Measurements from ENCODE around the gene MEMO1. TPM values are rescaled to one million over a fixed set of nuclear protein-coding genes. Genes with fewer than 3 reads are reported as not detected.

Gene MEMO1
- total and polyA plus RNA-seq, 2 donors (not counting 1 experiment from before 2014, with no cell fraction given): 44.8 to 65.8 TPM

- H3K27me3 Mint-ChIP-seq: no peaks in the 10 kb centered on the region
- DNase-seq (no peak), ATAC-seq (ENCODE audit: low read depth) (no peak)
- Histone ChIP-seq H3K27me3 (replicated peaks in 1 of 4; ENCODE audit: control extremely low read depth in 1 of 4, control insufficient read depth in 3 of 4, insufficient read depth in 4 of 4, low read length in 3 of 4) (no peaks in the 10 kb centered on the region), H3K4me3 (ENCODE audit: control extremely low read depth in 1 of 5, extremely low read depth in 1 of 5, insufficient read depth in 1 of 5, low read depth in 2 of 5, low read length in 4 of 5) (no peak overlapping the region), H3K79me2 (ENCODE audit: control insufficient read depth, insufficient read depth, low read length) (peaks cover 30% of the 10 kb centered on the region), H3K36me3 (replicated peaks in 1 of 2; ENCODE audit: control extremely low read depth in 1 of 2, control insufficient read depth in 1 of 2, extremely low read depth in 1 of 2, insufficient read depth in 2 of 2, low read length in 1 of 2) (peaks cover 6 to 11% of the 10 kb centered on the region in 2 experiments), H2AFZ (ENCODE audit: insufficient read depth, low read depth, low read length, poor library complexity, severe bottlenecking) (no peak overlapping the region), H3K4me2 (replicated peaks; ENCODE audit: low read depth, low read length, poor library complexity, severe bottlenecking) (no peak overlapping the region), H3K4me1 (ENCODE audit: control insufficient read depth in 2 of 2, insufficient read depth in 2 of 2, low read length in 2 of 2) (no peaks in the 10 kb centered on the region), H3K27ac (ENCODE audit: low read length in 2 of 2) (no peak overlapping the region), H3K9me3 (ENCODE audit: control extremely low read depth in 1 of 3, control insufficient read depth in 2 of 3, insufficient read depth in 1 of 3, low read length in 2 of 3) (no peaks in the 10 kb centered on the region), H4K20me1 (ENCODE audit: control insufficient read depth, insufficient read depth, low read length, poor library complexity, severe bottlenecking) (peaks cover 6% of the 10 kb centered on the region), H3K9ac (ENCODE audit: low read length) (no peak overlapping the region)
- POLR2A ChIA-PET: no interaction called here
- WGBS (ENCODE audit: insufficient coverage): no CpG with 5 or more reads among the region's 4 CpGs
- no peaks in the 10 kb centered on the region for H3K9me3 Mint-ChIP-seq (ENCODE audit: insufficient read depth)
- peaks cover 3% of the 10 kb centered on the region for H3K4me1 Mint-ChIP-seq
- TF ChIP-seq EZH2 (IDR thresholded peaks at IDR 0.05; ENCODE audit: borderline replicate concordance, insufficient read depth, low read depth, low read length, poor library complexity, severe bottlenecking) (no peak), CTCF (IDR thresholded peaks at IDR 0.05) (no peak)
- no peak overlapping the region for H3K27ac Mint-ChIP-seq
- intact Hi-C loops (cut with micrococcal nuclease): no loop called here
- CTCF ChIA-PET: no interaction called here
- no peak overlapping the region for H3K4me3 Mint-ChIP-seq
Observed at GRCh38 chr2:31935370-31935769, 75.4 kb downstream of the MEMO1 start.

- TF ChIP-seq CTCF (IDR thresholded peaks at IDR 0.05) (no peak), EZH2 (IDR thresholded peaks at IDR 0.05; ENCODE audit: borderline replicate concordance, insufficient read depth, low read depth, low read length, poor library complexity, severe bottlenecking) (no peak)
- whole genome bisulfite sequencing (ENCODE audit: insufficient coverage): no CpG with 5 or more reads among the region's 4 CpGs
- CTCF ChIA-PET: no interaction called here
- Mint-ChIP-seq H3K4me3 (no peak overlapping the region), H3K4me1 (peaks cover 3% of the 10 kb centered on the region), H3K27ac (no peak overlapping the region), H3K9me3 (ENCODE audit: insufficient read depth) (no peaks in the 10 kb centered on the region), H3K27me3 (no peaks in the 10 kb centered on the region)
- no peaks in the 10 kb centered on the region for H3K4me1 ChIP-seq (ENCODE audit: control insufficient read depth in 2 of 2, insufficient read depth in 2 of 2, low read length in 2 of 2)
- H3K27ac ChIP-seq (ENCODE audit: low read length in 2 of 2): no peak overlapping the region
- peaks cover 6% of the 10 kb centered on the region for H4K20me1 ChIP-seq (ENCODE audit: control insufficient read depth, insufficient read depth, low read length, poor library complexity, severe bottlenecking)
- no peak overlapping the region for H3K9ac ChIP-seq (ENCODE audit: low read length)
- no peaks in the 10 kb centered on the region for H3K9me3 ChIP-seq (ENCODE audit: control extremely low read depth in 1 of 3, control insufficient read depth in 2 of 3, insufficient read depth in 1 of 3, low read length in 2 of 3)
- H2AFZ ChIP-seq (ENCODE audit: insufficient read depth, low read depth, low read length, poor library complexity, severe bottlenecking): no peak overlapping the region
- POLR2A ChIA-PET: no interaction called here
- H3K4me3 ChIP-seq (ENCODE audit: control extremely low read depth in 1 of 5, extremely low read depth in 1 of 5, insufficient read depth in 1 of 5, low read depth in 2 of 5, low read length in 4 of 5): no peak overlapping the region
- peaks cover 4 to 11% of the 10 kb centered on the region in 2 experiments for H3K36me3 ChIP-seq (replicated peaks in 1 of 2; ENCODE audit: control extremely low read depth in 1 of 2, control insufficient read depth in 1 of 2, extremely low read depth in 1 of 2, insufficient read depth in 2 of 2, low read length in 1 of 2)
- intact Hi-C loops (cut with micrococcal nuclease): no loop called here
- H3K79me2 ChIP-seq (ENCODE audit: control insufficient read depth, insufficient read depth, low read length): peaks cover 13% of the 10 kb centered on the region
- ATAC-seq (ENCODE audit: low read depth) (no peak), DNase-seq (no peak)
- H3K27me3 ChIP-seq (replicated peaks in 1 of 4; ENCODE audit: control extremely low read depth in 1 of 4, control insufficient read depth in 3 of 4, insufficient read depth in 4 of 4, low read length in 3 of 4): no peaks in the 10 kb centered on the region
- no peak overlapping the region for H3K4me2 ChIP-seq (replicated peaks; ENCODE audit: low read depth, low read length, poor library complexity, severe bottlenecking)
Observed at GRCh38 chr2:31933066-31933465, 77.7 kb downstream of the MEMO1 start.
